NT2/D1 (cell line): ENCODE data around the gene RETREG1.
"Not testable (repeated sequence)": the region's sequence is repeated elsewhere in the genome, so short reads cannot be mapped to it uniquely, and the experiment has no call there.

Source experiments
- DNase-seq: peaks from one replicate; pipeline ENCODE4 v3.0.0-alpha.2; 2011; ENCODE audit warnings: low read depth, low spot score
- H3K27me3 ChIP-seq: 2 replicates; pipeline ENCODE4 v1.6.0; 2011; ENCODE audit warnings: mild to moderate bottlenecking; ENCODE audit not compliant: insufficient read length, insufficient read depth
- H3K36me3 ChIP-seq: 2 replicates; pipeline ENCODE4 v1.6.1; 2011; ENCODE audit warnings: mild to moderate bottlenecking, low read length, mixed read lengths; ENCODE audit not compliant: insufficient read depth, insufficient read length
- H3K4me1 ChIP-seq: 2 replicates; pipeline ENCODE4 v1.5.1; 2011; ENCODE audit not compliant: insufficient read depth, insufficient read length
- H3K4me3 ChIP-seq: 2 replicates; pipeline ENCODE4 v1.5.1; 2011; ENCODE audit warnings: low read depth; ENCODE audit not compliant: insufficient read length
- H3K9ac ChIP-seq: 2 replicates; pipeline ENCODE4 v1.6.0; 2011; ENCODE audit warnings: low read depth; ENCODE audit not compliant: insufficient read length
- H3K9me3 ChIP-seq: 2 replicates; pipeline ENCODE4 v1.5.1; 2011; ENCODE audit warnings: mild to moderate bottlenecking, low read length; ENCODE audit not compliant: insufficient read depth
- SUZ12 ChIP-seq: IDR thresholded peaks from 2 replicates; pipeline ENCODE4 v1.6.1; 2011; ENCODE audit not compliant: insufficient read length, insufficient read depth; ENCODE audit errors: extremely low read depth
- YY1 ChIP-seq: IDR thresholded peaks from 2 replicates; pipeline ENCODE4 v1.6.1; 2011; ENCODE audit not compliant: insufficient read length, insufficient read depth
- ZNF274 ChIP-seq: IDR thresholded peaks from 2 replicates; pipeline ENCODE4 v1.6.1; 2011; ENCODE audit warnings: mild to moderate bottlenecking, low read depth, low read length

RETREG1 gene

DNA sequence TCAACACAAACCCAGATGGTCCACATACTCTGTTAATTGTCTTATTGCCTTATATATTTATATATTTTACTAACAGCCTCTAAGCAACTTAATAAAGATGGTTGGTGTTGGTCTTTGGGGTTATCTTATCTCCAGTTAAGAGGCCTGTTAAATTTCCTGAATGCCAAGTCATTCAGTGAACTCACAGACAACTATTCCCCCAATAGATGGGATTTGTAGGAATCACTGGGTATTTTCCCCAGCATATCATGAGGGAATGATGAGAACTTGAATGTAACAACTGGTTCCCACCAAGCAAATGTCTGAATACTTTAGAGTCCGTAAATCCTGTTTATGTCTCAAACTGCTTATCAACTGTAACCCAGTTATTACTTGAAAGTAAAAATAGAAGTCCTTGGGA, 42.7 kb upstream of the RETREG1 start:
- peaks cover 4% of the 10 kb centered on the region; the same call in 1 of the 2 replicates for H3K9me3 ChIP-seq
- TF ChIP-seq SUZ12 (no peak), YY1 (no peak), ZNF274 (no peak)
- H3K27me3 ChIP-seq = no peaks in the 10 kb centered on the region
- H3K36me3 ChIP-seq = peaks cover 5% of the 10 kb centered on the region
- H3K4me1 ChIP-seq = no peaks in the 10 kb centered on the region
- DNase-seq = no peak
- no peak overlapping the region for H3K4me3 ChIP-seq
- H3K9ac ChIP-seq = no peak overlapping the region

DNA sequence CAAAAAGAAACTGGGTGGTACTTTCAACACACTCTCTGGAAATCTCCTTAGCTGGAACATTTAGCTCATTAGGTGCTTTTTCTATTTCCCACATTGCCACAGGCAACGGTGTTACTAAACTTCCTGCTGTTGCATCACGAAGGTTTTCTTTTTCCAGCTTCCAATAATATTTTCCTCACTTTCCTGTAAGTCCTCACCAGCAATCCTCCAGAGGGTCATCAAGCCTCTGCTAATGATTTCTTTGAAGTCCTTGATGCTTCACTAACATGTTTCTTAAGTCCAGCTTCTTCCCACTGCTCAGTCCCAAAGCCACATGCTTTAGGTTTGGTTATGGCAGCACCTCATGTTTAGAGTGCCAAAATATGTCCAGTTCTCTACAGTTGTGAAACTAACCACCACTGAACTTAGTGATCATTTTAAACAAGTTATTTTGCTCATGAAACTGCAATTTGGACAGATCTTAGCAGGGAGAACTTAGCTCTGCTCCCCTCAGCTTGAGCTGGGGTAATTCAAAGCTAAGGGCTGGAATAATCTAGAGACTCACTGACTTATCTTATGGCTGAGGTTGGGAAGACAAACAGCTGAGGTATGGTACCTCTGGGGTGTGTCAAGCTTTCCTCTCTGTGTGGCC, 39.9 kb upstream of the RETREG1 start:
- H3K27me3 ChIP-seq = no peaks in the 10 kb centered on the region

DNA sequence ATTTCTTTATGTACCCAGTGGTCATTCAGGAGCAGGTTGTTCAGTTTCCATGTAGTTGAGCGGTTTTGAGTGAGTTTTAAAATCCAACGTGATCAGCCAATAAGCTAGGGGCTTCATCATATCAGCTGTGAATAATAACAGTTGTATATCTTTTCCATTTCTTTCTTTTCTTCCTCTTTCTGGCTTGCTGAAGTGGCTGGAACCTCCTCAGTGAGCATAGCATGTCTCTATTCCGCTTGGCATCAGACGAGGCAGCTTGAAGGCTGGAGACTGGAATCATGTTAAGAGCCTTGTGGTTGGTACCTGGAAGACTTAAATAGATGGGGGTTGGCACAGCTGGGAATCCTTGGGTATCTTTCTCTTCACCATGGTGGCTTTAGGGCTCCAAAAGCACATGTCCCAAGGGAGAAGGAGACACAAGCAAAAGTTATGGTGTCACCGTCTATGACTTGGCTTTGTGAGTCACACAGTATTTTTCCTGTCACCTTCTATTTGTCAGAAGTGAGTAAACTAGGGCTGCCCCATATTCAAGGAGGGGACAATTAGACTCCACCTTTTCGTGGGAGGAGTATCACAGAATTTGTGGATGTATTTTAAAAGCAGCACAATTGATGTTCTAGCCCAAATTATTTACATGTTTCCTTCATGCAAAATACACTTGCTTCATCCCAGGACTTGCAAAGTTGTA, 38.0 kb upstream of the RETREG1 start:
- H3K4me3 ChIP-seq = no peak overlapping the region
- DNase-seq = no peak
- peaks cover 4% of the 10 kb centered on the region for H3K9me3 ChIP-seq
- no peaks in the 10 kb centered on the region for H3K4me1 ChIP-seq
- H3K36me3 ChIP-seq = no peaks in the 10 kb centered on the region
- no peak overlapping the region for H3K9ac ChIP-seq
- H3K27me3 ChIP-seq = no peaks in the 10 kb centered on the region
- TF ChIP-seq YY1 (no peak), ZNF274 (no peak), SUZ12 (no peak)

More for the DNA sequence above, 39.9 kb upstream of the RETREG1 start:
- H3K4me1 ChIP-seq = no peaks in the 10 kb centered on the region
- DNase-seq = no peak
- no peak overlapping the region for H3K4me3 ChIP-seq
- no peaks in the 10 kb centered on the region for H3K36me3 ChIP-seq
- no peak overlapping the region for H3K9ac ChIP-seq
- H3K9me3 ChIP-seq = peaks cover 4% of the 10 kb centered on the region; the same call in 1 of the 2 replicates
- TF ChIP-seq ZNF274 = no peak
- TF ChIP-seq SUZ12 = no peak
- TF ChIP-seq YY1 = no peak

DNA sequence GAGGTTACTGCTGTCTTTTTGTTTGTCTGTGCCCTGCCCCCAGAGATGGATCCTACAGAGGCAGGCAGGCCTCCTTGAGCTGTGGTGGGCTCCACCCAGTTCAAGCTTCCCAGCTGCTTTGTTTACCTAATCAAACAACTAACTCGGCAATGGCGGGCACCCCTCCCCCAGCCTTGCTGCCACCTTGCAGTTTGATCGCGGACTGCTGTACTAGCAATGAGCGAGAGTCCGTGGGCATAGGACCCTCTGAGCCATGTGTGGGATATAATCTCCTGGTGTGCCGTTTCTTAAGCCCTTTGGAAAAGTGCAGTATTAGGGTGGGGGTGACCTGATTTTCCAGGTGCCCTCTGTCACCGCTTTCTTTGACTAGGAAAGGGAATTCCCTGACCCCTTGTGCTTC, 31.9 kb upstream of the RETREG1 start:
- DNase-seq, H3K36me3 ChIP-seq, H3K4me3 ChIP-seq, H3K9ac ChIP-seq, H3K4me1 ChIP-seq, H3K27me3 ChIP-seq: not testable (repeated sequence)
- H3K9me3 ChIP-seq = peaks cover 11% of the 10 kb centered on the region

DNA sequence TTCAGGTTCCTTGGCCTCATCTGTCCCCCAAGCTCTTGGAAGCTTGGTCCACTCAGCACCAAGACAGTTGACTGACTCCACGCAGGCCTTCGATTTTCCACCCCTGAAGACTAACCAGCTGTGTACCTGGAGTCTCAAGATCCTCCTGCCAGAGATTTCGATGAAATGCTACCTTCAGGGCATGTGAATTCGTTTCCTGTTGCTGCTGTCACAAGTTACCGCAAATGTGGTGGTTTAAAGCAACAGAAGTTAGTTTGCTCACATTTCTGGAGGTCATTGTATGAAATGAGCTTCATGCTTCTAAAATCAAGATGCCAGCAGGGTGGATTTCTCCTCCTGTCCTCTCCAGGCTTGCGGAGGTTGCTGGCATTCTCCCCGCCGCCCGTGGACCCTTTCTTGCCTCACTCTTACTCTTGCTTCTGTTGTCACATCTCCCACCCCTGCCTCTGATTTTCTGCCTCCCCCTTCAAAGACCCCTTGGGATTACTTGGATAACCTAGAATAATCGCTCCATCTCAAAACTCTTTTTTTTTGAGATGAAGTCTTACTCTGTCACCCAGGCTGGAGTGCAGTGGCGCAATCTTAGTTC, 27.6 kb upstream of the RETREG1 start:
- no peaks in the 10 kb centered on the region for H3K36me3 ChIP-seq
- H3K27me3 ChIP-seq = no peaks in the 10 kb centered on the region
- peaks cover 4% of the 10 kb centered on the region for H3K4me1 ChIP-seq
- no peak for DNase-seq
- peaks cover 6% of the 10 kb centered on the region for H3K9me3 ChIP-seq
- no peak overlapping the region for H3K4me3 ChIP-seq
- TF ChIP-seq YY1 (no peak), ZNF274 (no peak), SUZ12 (no peak)
- H3K9ac ChIP-seq = no peak overlapping the region

DNA sequence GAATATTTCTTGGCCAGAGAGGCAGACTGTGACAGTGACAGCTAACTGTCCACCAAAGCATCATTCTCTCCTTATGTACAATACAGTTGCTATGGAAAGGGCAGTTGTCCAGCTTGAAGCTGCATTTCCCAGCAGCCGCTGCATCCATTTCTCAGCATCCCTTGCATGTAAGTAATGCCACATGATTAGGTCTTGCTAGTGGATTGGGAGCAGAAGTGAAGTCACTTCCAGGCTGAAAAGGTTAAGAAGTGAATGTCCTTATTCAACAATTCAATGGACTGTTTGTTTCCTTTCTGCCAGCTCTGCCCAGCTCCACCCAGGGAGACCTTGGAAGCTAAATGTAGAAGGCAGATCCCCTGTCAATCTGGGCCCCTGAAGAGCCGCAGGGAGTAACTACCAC, 26.1 kb upstream of the RETREG1 start:
- H3K4me1 ChIP-seq = peaks cover 4% of the 10 kb centered on the region
- no peak for DNase-seq
- no peak overlapping the region for H3K4me3 ChIP-seq
- no peak overlapping the region for H3K9ac ChIP-seq
- TF ChIP-seq ZNF274 = no peak
- TF ChIP-seq SUZ12 = no peak
- TF ChIP-seq YY1 = no peak
- no peaks in the 10 kb centered on the region for H3K36me3 ChIP-seq
- peaks cover 10% of the 10 kb centered on the region; the same call in 1 of the 2 replicates for H3K9me3 ChIP-seq
- H3K27me3 ChIP-seq = no peaks in the 10 kb centered on the region

DNA sequence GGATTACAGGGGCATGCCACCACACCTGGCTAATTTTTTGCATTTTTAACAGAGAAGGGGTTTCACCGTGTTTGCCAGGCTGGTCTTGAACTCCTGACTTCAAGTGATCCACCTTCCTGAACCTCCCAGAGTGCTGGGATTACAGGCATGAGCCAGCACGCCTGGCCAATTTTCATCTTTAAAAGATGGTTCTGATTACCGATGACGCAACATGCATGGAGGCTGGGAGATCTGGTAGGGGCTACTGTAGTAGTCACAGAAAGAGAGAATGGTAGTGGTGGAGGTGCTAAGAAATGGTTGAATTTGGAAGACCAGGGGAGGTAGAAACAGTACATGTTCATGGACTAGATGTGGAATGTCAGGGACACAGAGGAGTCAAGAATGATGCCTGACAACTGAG, 22.4 kb upstream of the RETREG1 start:
- H3K4me3 ChIP-seq = no peak overlapping the region
- H3K9ac ChIP-seq = no peak overlapping the region
- H3K9me3 ChIP-seq = peaks cover 10% of the 10 kb centered on the region; the same call in 1 of the 2 replicates
- TF ChIP-seq ZNF274 (no peak), SUZ12 (no peak), YY1 (no peak)
- H3K4me1 ChIP-seq = peaks cover 4% of the 10 kb centered on the region
- no peaks in the 10 kb centered on the region for H3K36me3 ChIP-seq
- H3K27me3 ChIP-seq = no peaks in the 10 kb centered on the region
- DNase-seq = no peak
